Measurements from ENCODE around the gene PLA2R1. TPM values are rescaled to one million over a fixed set of nuclear protein-coding genes. Genes with fewer than 3 reads are reported as not detected.

The PLA2R1 gene
- polyA plus RNA-seq, 1 donor from 2014 or later, result 0.69 TPM

DNA sequence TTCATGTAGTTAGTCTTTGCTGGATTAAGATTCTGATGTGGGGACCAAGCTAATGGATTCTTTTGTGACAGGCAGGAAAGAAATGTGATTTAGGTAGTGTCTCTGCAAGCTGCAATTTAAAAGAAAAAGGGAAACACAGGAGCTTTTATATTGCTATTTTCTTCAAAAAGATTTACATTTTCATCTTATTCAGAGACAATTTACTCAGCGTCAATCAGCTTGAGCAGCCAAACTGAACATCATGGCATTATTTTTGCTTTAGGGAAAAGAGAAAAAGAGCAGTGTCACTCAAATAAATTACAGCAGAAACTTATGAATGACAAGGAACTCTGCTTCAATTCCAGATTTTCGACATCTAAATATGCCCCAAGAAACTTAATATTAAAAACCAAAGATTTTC, 67.4 kb downstream of the PLA2R1 start:
- no peaks in the 10 kb centered on the region for H3K9me3 ChIP-seq (ENCODE audit: low read length)
- H4K20me1 ChIP-seq (ENCODE audit: insufficient read depth), result no peaks in the 10 kb centered on the region
- no peaks in the 10 kb centered on the region for H3K27me3 ChIP-seq (ENCODE audit: insufficient read depth, low read depth, low read length)
- H3K36me3 ChIP-seq (ENCODE audit: insufficient read depth, low read length), result no peaks in the 10 kb centered on the region
- H3K4me3 ChIP-seq (ENCODE audit: low read length), result peak overlapping the region; percentile 34
- no peak for TF ChIP-seq EZH2 (IDR thresholded peaks at IDR 0.05; ENCODE audit: borderline replicate concordance, insufficient read depth, low read length, poor library complexity, severe bottlenecking)
- TF ChIP-seq SMC3 (conservative IDR thresholded peaks at IDR 0.05; ENCODE audit: poor library complexity), result no peak
- TF ChIP-seq POLR2AphosphoS5 (IDR thresholded peaks at IDR 0.05), result peak; percentile 58
- TF ChIP-seq, protein P1, sequence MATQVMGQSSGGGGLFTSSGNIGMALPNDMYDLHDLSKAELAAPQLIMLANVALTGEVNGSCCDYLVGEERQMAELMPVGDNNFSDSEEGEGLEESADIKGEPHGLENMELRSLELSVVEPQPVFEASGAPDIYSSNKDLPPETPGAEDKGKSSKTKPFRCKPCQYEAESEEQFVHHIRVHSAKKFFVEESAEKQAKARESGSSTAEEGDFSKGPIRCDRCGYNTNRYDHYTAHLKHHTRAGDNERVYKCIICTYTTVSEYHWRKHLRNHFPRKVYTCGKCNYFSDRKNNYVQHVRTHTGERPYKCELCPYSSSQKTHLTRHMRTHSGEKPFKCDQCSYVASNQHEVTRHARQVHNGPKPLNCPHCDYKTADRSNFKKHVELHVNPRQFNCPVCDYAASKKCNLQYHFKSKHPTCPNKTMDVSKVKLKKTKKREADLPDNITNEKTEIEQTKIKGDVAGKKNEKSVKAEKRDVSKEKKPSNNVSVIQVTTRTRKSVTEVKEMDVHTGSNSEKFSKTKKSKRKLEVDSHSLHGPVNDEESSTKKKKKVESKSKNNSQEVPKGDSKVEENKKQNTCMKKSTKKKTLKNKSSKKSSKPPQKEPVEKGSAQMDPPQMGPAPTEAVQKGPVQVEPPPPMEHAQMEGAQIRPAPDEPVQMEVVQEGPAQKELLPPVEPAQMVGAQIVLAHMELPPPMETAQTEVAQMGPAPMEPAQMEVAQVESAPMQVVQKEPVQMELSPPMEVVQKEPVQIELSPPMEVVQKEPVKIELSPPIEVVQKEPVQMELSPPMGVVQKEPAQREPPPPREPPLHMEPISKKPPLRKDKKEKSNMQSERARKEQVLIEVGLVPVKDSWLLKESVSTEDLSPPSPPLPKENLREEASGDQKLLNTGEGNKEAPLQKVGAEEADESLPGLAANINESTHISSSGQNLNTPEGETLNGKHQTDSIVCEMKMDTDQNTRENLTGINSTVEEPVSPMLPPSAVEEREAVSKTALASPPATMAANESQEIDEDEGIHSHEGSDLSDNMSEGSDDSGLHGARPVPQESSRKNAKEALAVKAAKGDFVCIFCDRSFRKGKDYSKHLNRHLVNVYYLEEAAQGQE (IDR thresholded peaks at IDR 0.05; ENCODE audit: borderline replicate concordance), result peak; percentile 73
- TF ChIP-seq TAF1 (IDR thresholded peaks at IDR 0.05; ENCODE audit: low read depth), result no peak
- TF ChIP-seq EP300 (conservative IDR thresholded peaks at IDR 0.05; ENCODE audit: poor library complexity, severe bottlenecking), result peak; percentile 85
- no peak for TF ChIP-seq RAD21 (conservative IDR thresholded peaks at IDR 0.05)
- TF ChIP-seq, protein P2, sequence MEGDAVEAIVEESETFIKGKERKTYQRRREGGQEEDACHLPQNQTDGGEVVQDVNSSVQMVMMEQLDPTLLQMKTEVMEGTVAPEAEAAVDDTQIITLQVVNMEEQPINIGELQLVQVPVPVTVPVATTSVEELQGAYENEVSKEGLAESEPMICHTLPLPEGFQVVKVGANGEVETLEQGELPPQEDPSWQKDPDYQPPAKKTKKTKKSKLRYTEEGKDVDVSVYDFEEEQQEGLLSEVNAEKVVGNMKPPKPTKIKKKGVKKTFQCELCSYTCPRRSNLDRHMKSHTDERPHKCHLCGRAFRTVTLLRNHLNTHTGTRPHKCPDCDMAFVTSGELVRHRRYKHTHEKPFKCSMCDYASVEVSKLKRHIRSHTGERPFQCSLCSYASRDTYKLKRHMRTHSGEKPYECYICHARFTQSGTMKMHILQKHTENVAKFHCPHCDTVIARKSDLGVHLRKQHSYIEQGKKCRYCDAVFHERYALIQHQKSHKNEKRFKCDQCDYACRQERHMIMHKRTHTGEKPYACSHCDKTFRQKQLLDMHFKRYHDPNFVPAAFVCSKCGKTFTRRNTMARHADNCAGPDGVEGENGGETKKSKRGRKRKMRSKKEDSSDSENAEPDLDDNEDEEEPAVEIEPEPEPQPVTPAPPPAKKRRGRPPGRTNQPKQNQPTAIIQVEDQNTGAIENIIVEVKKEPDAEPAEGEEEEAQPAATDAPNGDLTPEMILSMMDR (IDR thresholded peaks at IDR 0.05; ENCODE audit: poor library complexity, severe bottlenecking), result no peak
- H3K9ac ChIP-seq (ENCODE audit: low read length), result peak overlapping the region; percentile 48
- H2AFZ ChIP-seq (ENCODE audit: low read depth, low read length), result no peak overlapping the region
- H3K9me2 ChIP-seq (ENCODE audit: insufficient read depth, low read length), result no peaks in the 10 kb centered on the region
- peak overlapping the region; percentile 20 for H3K4me2 ChIP-seq (ENCODE audit: low read length)
- H3K79me2 ChIP-seq (replicated peaks; ENCODE audit: insufficient read depth, low read length), result no peaks in the 10 kb centered on the region
- H3K27ac ChIP-seq (ENCODE audit: low read length), result peak overlapping the region; percentile 91
- no peaks in the 10 kb centered on the region for H3F3A ChIP-seq (ENCODE audit: insufficient read depth, low read length, poor library complexity, severe bottlenecking)

DNA sequence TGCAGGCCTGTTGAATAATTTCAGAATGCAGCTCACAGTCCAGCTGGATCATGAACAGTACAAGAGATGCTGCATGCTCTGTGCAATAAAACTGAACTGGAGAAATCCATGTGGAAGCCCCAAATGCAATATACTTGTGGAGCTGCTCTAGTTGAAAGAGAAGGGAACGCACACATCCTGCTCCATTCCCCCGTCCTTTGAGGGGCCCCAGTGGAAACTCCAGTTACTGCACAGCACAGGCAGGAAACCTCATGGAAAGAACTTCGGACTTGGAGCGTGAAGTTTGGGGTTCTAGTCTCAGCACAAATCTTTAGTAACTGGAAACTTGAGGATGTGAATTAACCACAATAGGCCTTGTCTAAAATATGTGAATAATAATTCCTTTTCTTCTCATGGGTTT, 73.2 kb downstream of the PLA2R1 start:
- Histone ChIP-seq H3K9me3 (ENCODE audit: low read length) (no peaks in the 10 kb centered on the region), H2AFZ (ENCODE audit: low read depth, low read length) (no peak overlapping the region)
- no peak for TF ChIP-seq MXI1 (conservative IDR thresholded peaks at IDR 0.05; ENCODE audit: poor library complexity, severe bottlenecking)
- no peak for TF ChIP-seq EP300 (conservative IDR thresholded peaks at IDR 0.05; ENCODE audit: poor library complexity, severe bottlenecking)
- TF ChIP-seq, protein P1 (IDR thresholded peaks at IDR 0.05; ENCODE audit: borderline replicate concordance), result no peak
- TF ChIP-seq SMC3 (conservative IDR thresholded peaks at IDR 0.05; ENCODE audit: poor library complexity), result no peak
- TF ChIP-seq EZH2 (IDR thresholded peaks at IDR 0.05; ENCODE audit: borderline replicate concordance, insufficient read depth, low read length, poor library complexity, severe bottlenecking), result no peak
- TF ChIP-seq, protein P2 (IDR thresholded peaks at IDR 0.05; ENCODE audit: poor library complexity, severe bottlenecking), result no peak
- no peak for TF ChIP-seq RAD21 (conservative IDR thresholded peaks at IDR 0.05)
- TF ChIP-seq POLR2AphosphoS5 (IDR thresholded peaks at IDR 0.05), result no peak
- no peak for TF ChIP-seq TAF1 (IDR thresholded peaks at IDR 0.05; ENCODE audit: low read depth)

More for the DNA sequence above, 73.2 kb downstream of the PLA2R1 start:
- Histone ChIP-seq H3K4me3 (ENCODE audit: low read length) (peak overlapping the region; percentile 11), H3K36me3 (ENCODE audit: insufficient read depth, low read length) (no peaks in the 10 kb centered on the region), H3K27ac (ENCODE audit: low read length) (peak overlapping the region; percentile 97), H3K9ac (ENCODE audit: low read length) (peak overlapping the region; percentile 68), H3K79me2 (replicated peaks; ENCODE audit: insufficient read depth, low read length) (no peaks in the 10 kb centered on the region), H4K20me1 (ENCODE audit: insufficient read depth) (no peaks in the 10 kb centered on the region), H3K27me3 (ENCODE audit: insufficient read depth, low read depth, low read length) (no peaks in the 10 kb centered on the region), H3K9me2 (ENCODE audit: insufficient read depth, low read length) (no peaks in the 10 kb centered on the region), H3F3A (ENCODE audit: insufficient read depth, low read length, poor library complexity, severe bottlenecking) (peaks cover 6% of the 10 kb centered on the region), H3K4me2 (ENCODE audit: low read length) (no peak overlapping the region)

Data from neural cell (in vitro differentiated cells).